Ovary (tissue), 3 donors: ENCODE data around the gene ICA1L.

Source experiments
- CTCF ChIP-seq, 3 donors: fragments of 450-650 bp in 2 of 3; fragments of 200-600 bp in 1 of 3; IDR thresholded peaks; one replicate each; pipeline versions ENCODE4 v1.5.1 to v1.8.0; 2016 to 2022; ENCODE audit warnings: antibody characterized with exemption in 3 of 3, mild to moderate bottlenecking in 1 of 3
- EP300 ChIP-seq: sonication (generic); formaldehyde crosslinking; IDR thresholded peaks from one replicate; pipeline ENCODE4 v1.6.1; 2017; ENCODE audit warnings: antibody characterized with exemption
- donor health status: DM: no; HTN: no; CAD: no.

GRCh38 chr2:202786842-202787241, 84.7 kb downstream of the ICA1L start:
- no peak for TF ChIP-seq CTCF (IDR thresholded peaks at IDR 0.05)
- TF ChIP-seq EP300 = no peak
